Breast epithelium (tissue), 3 donors: ENCODE data around the gene ARFGAP3.

Experiments used
- CTCF ChIP-seq, 3 donors: fragments of 450-650 bp; IDR thresholded peaks; one replicate each; pipeline ENCODE4 v1.5.1; 2016 to 2017; ENCODE audit warnings: antibody characterized with exemption in 3 of 3, mild to moderate bottlenecking in 3 of 3, moderate library complexity in 3 of 3
- POLR2A ChIP-seq: fragments of 450-650 bp; IDR thresholded peaks from one replicate; pipeline ENCODE4 v1.6.1; 2016; ENCODE audit warnings: antibody characterized with exemption, mild to moderate bottlenecking, moderate library complexity
- POLR2AphosphoS5 ChIP-seq, 3 donors: sonication (generic); formaldehyde crosslinking; IDR thresholded peaks; one replicate each; pipeline ENCODE4 v1.6.1; 2017; ENCODE audit warnings: antibody characterized with exemption in 3 of 3

- no peak for TF ChIP-seq POLR2AphosphoS5 (IDR thresholded peaks at IDR 0.05)
- TF ChIP-seq CTCF (IDR thresholded peaks at IDR 0.05), result no peak
- no peak for TF ChIP-seq POLR2A
Observed at GRCh38 chr22:42825796-42826195, 31.3 kb downstream of the ARFGAP3 start.
